K562 (cell line): ENCODE results near the gene CCDC171. TPM values are rescaled to one million over a fixed set of nuclear protein-coding genes. Genes with fewer than 3 reads are reported as not detected.

Experiments used
- ATF7 ChIP-seq: fragments of 450-650 bp; IDR thresholded peaks from 2 replicates; pipeline ENCODE4 v1.7.1; 2014; ENCODE audit warnings: mild to moderate bottlenecking, moderate library complexity
- CBX3 ChIP-seq, 2 experiments: IDR thresholded peaks; 1 replicate in 1 of 2; 2 replicates in 1 of 2; pipeline ENCODE4 v1.6.1; 2012; ENCODE audit warnings: inconsistent platforms in 2 of 2, low read length in 2 of 2, borderline replicate concordance in 1 of 2, control low read depth in 1 of 2
- EHMT2 ChIP-seq: fragments of 450-650 bp; IDR thresholded peaks from 2 replicates; pipeline ENCODE4 v1.6.1; 2018; ENCODE audit warnings: antibody characterized with exemption
- FOXM1 ChIP-seq, 2 experiments: fragments of 450-650 bp in 1 of 2; sonication (generic) in 1 of 2; formaldehyde crosslinking in 1 of 2; IDR thresholded peaks; 2 replicates each; pipeline versions ENCODE4 v1.6.1 to v1.9.0; 2017 to 2022; ENCODE audit warnings: low read depth in 2 of 2, mild to moderate bottlenecking in 2 of 2, missing genetic modification reagents in 1 of 2, moderate library complexity in 1 of 2
- GMEB1 ChIP-seq: fragments of 250-450 bp; sonication (Bioruptor Pico); IDR thresholded peaks from 2 replicates; pipeline ENCODE4 v1.4.0; 2020; ENCODE audit warnings: mild to moderate bottlenecking
- IRF1 ChIP-seq: sonication (generic); formaldehyde crosslinking; IDR thresholded peaks from 2 replicates; pipeline ENCODE4 v1.8.0; 2022; ENCODE audit warnings: missing genetic modification reagents, mild to moderate bottlenecking, borderline replicate concordance
- MECOM ChIP-seq: fragments of 250-450 bp; sonication (Bioruptor Pico); IDR thresholded peaks from 2 replicates; pipeline ENCODE4 v1.8.0; 2022; ENCODE audit warnings: inconsistent platforms
- NRF1 ChIP-seq, 2 experiments: fragments of 450-650 bp; IDR thresholded peaks in 1 of 2; conservative IDR thresholded peaks in 1 of 2; 2 replicates each; pipeline ENCODE4 v1.6.1; 2014; ENCODE audit warnings: mild to moderate bottlenecking in 2 of 2
- PRMT5 ChIP-seq: sonication (generic); formaldehyde crosslinking; IDR thresholded peaks from 2 replicates; pipeline ENCODE4 v1.5.0; 2020; ENCODE audit warnings: missing genetic modification reagents
- PRPF4 ChIP-seq: fragments of 200-400 bp; formaldehyde crosslinking; IDR thresholded peaks from one replicate; pipeline ENCODE4 v1.6.1; 2017; ENCODE audit warnings: low read length, low read depth, mild to moderate bottlenecking; ENCODE audit not compliant: insufficient read depth, poor library complexity, severe bottlenecking
- RBFOX2 ChIP-seq: fragments of 200-400 bp; formaldehyde crosslinking; IDR thresholded peaks from 2 replicates; pipeline ENCODE4 v1.6.1; 2017; ENCODE audit warnings: low read depth, mild to moderate bottlenecking, low read length, moderate library complexity
- SIN3A ChIP-seq, 2 experiments: fragments of 150-350 bp in 1 of 2; IDR thresholded peaks; 2 replicates each; pipeline ENCODE4 v1.6.1; 2011 to 2016; ENCODE audit warnings: borderline replicate concordance in 2 of 2, low read depth in 2 of 2, low read length in 2 of 2, mild to moderate bottlenecking in 2 of 2, moderate library complexity in 2 of 2; ENCODE audit not compliant: control insufficient read depth in 1 of 2
- SMAD2 ChIP-seq: fragments of 150-350 bp; IDR thresholded peaks from 2 replicates; pipeline ENCODE4 v1.6.1; 2014; ENCODE audit warnings: low read depth, mild to moderate bottlenecking, low read length
- SRSF1 ChIP-seq: fragments of 200-400 bp; formaldehyde crosslinking; IDR thresholded peaks from 2 replicates; pipeline ENCODE4 v1.6.1; 2017; ENCODE audit warnings: mild to moderate bottlenecking, low read depth, low read length, moderate library complexity
- STAG1 ChIP-seq: sonication (generic); formaldehyde crosslinking; IDR thresholded peaks from 2 replicates; pipeline ENCODE4 v1.5.0; 2020; ENCODE audit warnings: missing genetic modification reagents, borderline replicate concordance
- TOE1 ChIP-seq, 2 experiments: fragments of 450-650 bp in 1 of 2; sonication (generic) in 1 of 2; formaldehyde crosslinking in 1 of 2; IDR thresholded peaks; 2 replicates each; pipeline versions ENCODE4 v1.7.1 to v1.8.0; 2016 to 2022; ENCODE audit warnings: borderline replicate concordance in 2 of 2, mild to moderate bottlenecking in 2 of 2, antibody characterized with exemption in 1 of 2, inconsistent platforms in 1 of 2, low read depth in 1 of 2, missing genetic modification reagents in 1 of 2, moderate library complexity in 1 of 2
- XRCC5 ChIP-seq: fragments of 200-400 bp; formaldehyde crosslinking; IDR thresholded peaks from 2 replicates; pipeline ENCODE4 v1.6.1; 2017; ENCODE audit warnings: low read depth, mild to moderate bottlenecking, low read length
- ZBTB12 ChIP-seq: fragments of 250-450 bp; sonication (Bioruptor Pico); IDR thresholded peaks from 2 replicates; pipeline ENCODE4 v1.4.0; 2020
- ZNF696 ChIP-seq: fragments of 250-450 bp; sonication (Bioruptor Pico); conservative IDR thresholded peaks from 2 replicates; pipeline ENCODE4 v1.4.0; 2020; ENCODE audit warnings: mild to moderate bottlenecking, moderate library complexity
- ZNF699 ChIP-seq: fragments of 250-450 bp; sonication (Bioruptor Pico); IDR thresholded peaks from 2 replicates; pipeline ENCODE4 v1.8.0; 2021; ENCODE audit warnings: mild to moderate bottlenecking, moderate library complexity; ENCODE audit not compliant: insufficient replicate concordance
- ZNF740 ChIP-seq, 3 experiments: fragments of 200-800 bp in 1 of 3; sonication (Bioruptor generic) in 1 of 3; sonication (generic) in 1 of 3; formaldehyde crosslinking in 1 of 3; IDR thresholded peaks; 2 replicates each; pipeline versions ENCODE4 v1.6.1 to v1.8.0; 2016 to 2022; ENCODE audit warnings: mild to moderate bottlenecking in 2 of 3, missing compliant biosample characterization in 2 of 3, missing genetic modification characterization in 2 of 3, missing genetic modification reagents in 1 of 3
- polyA plus RNA-seq, 8 experiments: library from polyadenylated mRNA; depleted of rRNA in 4 of 8; stranded (reverse) in 5 of 8; unstranded in 3 of 8; fragments of >200 nt; fragmentation: Nextera tagmentation in 2 of 8; fragmentation: Illumina TruSeq in 1 of 8; extraction: Ambion mirVana in 2 of 8; extraction: Trizol in 1 of 8; gene quantifications; 2 replicates each; pipeline versions ENCODE4 v1.2.1 to v1.2.3, GENCODE V29; 2011 to 2014; ENCODE audit warnings: inconsistent platforms in 1 of 8, missing spikeins in 1 of 8
- total RNA-seq, 7 experiments: library from RNA; depleted of rRNA in 6 of 7; stranded (reverse); fragments of >200 nt in 6 of 7; fragmentation: Illumina TruSeq in 2 of 7; extraction: Trizol in 2 of 7; gene quantifications; 2 replicates each; pipeline versions ENCODE4 v1.2.1 to v1.2.3, GENCODE V29; 2011 to 2021; ENCODE audit warnings: low replicate concordance in 1 of 7

CCDC171 gene
- total and polyA plus RNA-seq, 9 of the 15 experiments (the other 6 are each of a cell fraction or from before 2014, with no cell fraction given) = 0.08 to 3.8 (median 0.27) TPM

GRCh38 chr9:15510789-15511575 is 41.9 kb upstream of the CCDC171 start, which contains the start of gene PSIP1 (continued):
- TF ChIP-seq ZNF699 (CRISPR knock-in tag) = no peak
- no peak for TF ChIP-seq ZNF696
- peak; percentile 89 for TF ChIP-seq ZNF740 (CRISPR knock-in tag; IDR thresholded peaks at IDR 0.05)
- TF ChIP-seq ZNF740 (tag; IDR thresholded peaks at IDR 0.05) = no peak
- TF ChIP-seq MECOM (CRISPR knock-in tag) = no peak
- TF ChIP-seq GMEB1 (CRISPR knock-in tag) = peak; percentile 40; the same call in 1 of the 2 replicates
- TF ChIP-seq EHMT2 = no peak
- TF ChIP-seq PRPF4 = no peak
- TF ChIP-seq XRCC5 = no peak
- peak; percentile 64 to 74 for TF ChIP-seq NRF1 (conservative IDR thresholded peaks at IDR 0.05 in 1 of 2, IDR thresholded peaks at IDR 0.05 in 1 of 2)
- no peak for TF ChIP-seq SMAD2
- 0 out of 4 replicates have a peak, but pooled peaks have one; percentile 19 to 26 for TF ChIP-seq SIN3A (IDR thresholded peaks at IDR 0.05; ENCODE audit: borderline replicate concordance in 2 of 2, control insufficient read depth in 1 of 2, low read depth in 2 of 2, low read length in 2 of 2)
- TF ChIP-seq STAG1 = no peak
- peak; percentile 94 for TF ChIP-seq RBFOX2
- TF ChIP-seq SRSF1 = no peak
- no peak for TF ChIP-seq ZBTB12 (CRISPR knock-in tag)
- no peak for TF ChIP-seq CBX3 (IDR thresholded peaks at IDR 0.05; ENCODE audit: borderline replicate concordance in 1 of 2, low read length in 2 of 2)
- TF ChIP-seq TOE1 (IDR thresholded peaks at IDR 0.05; ENCODE audit: borderline replicate concordance) = peak; percentile 97
- no peak for TF ChIP-seq TOE1 (CRISPR knock-in tag; IDR thresholded peaks at IDR 0.05; ENCODE audit: borderline replicate concordance, low read depth)
- peak; percentile 100 for TF ChIP-seq ATF7
- peak; percentile 54; the same call in 1 of the 2 replicates for TF ChIP-seq FOXM1 (IDR thresholded peaks at IDR 0.05; ENCODE audit: low read depth)
- no peak for TF ChIP-seq FOXM1 (CRISPR knock-in tag; IDR thresholded peaks at IDR 0.05; ENCODE audit: low read depth)
- TF ChIP-seq IRF1 (CRISPR knock-in tag) = no peak
- TF ChIP-seq PRMT5 (CRISPR knock-in tag) = no peak
